DND-41 (cell line): ENCODE data around the gene MRFAP1.

Experiments used
- ATAC-seq: fragments of 200-7000 bp; cut with Tn5 transposase; 3 replicates; pipeline ENCODE4 v1.9.1; 2021; ENCODE audit warnings: low read depth; ENCODE audit not compliant: insufficient read depth
- DNase-seq: peaks from one replicate; pipeline ENCODE4 v3.0.0-alpha.2; 2020
- H2AFZ ChIP-seq: 2 replicates; pipeline ENCODE4 v1.6.0; 2012; ENCODE audit warnings: low read depth, low read length
- H3K27ac ChIP-seq: 2 replicates; pipeline ENCODE4 v1.5.1; 2012; ENCODE audit warnings: low read length, inconsistent platforms
- H3K27me3 ChIP-seq: fragments of 200-600 bp; sonication (generic); 2 replicates; pipeline ENCODE4 v1.6.0; 2012; ENCODE audit warnings: low read length, mild to moderate bottlenecking, inconsistent platforms; ENCODE audit not compliant: insufficient read depth, poor library complexity
- H3K36me3 ChIP-seq: 2 replicates; pipeline ENCODE4 v1.5.1; 2012; ENCODE audit warnings: low read length, inconsistent platforms; ENCODE audit not compliant: insufficient read depth
- H3K4me1 ChIP-seq: 2 replicates; pipeline ENCODE4 v1.5.1; 2012; ENCODE audit warnings: mild to moderate bottlenecking, low read length; ENCODE audit not compliant: insufficient read depth
- H3K4me2 ChIP-seq: 2 replicates; pipeline ENCODE4 v1.6.0; 2012; ENCODE audit warnings: mild to moderate bottlenecking, moderate library complexity, low read length, inconsistent platforms; ENCODE audit not compliant: insufficient read depth
- H3K4me3 ChIP-seq, 2 experiments: fragments of 200-600 bp in 1 of 2; shearing (Covaris generic) in 1 of 2; 2 replicates each; pipeline ENCODE4 v1.5.1; 2012 to 2016; ENCODE audit warnings: inconsistent platforms in 2 of 2, low read length in 2 of 2, mild to moderate bottlenecking in 2 of 2, low read depth in 1 of 2, moderate library complexity in 1 of 2
- H3K79me2 ChIP-seq: 2 replicates; pipeline ENCODE4 v1.6.0; 2012; ENCODE audit warnings: low read length, inconsistent platforms; ENCODE audit not compliant: insufficient read depth
- H3K9ac ChIP-seq: 2 replicates; pipeline ENCODE4 v1.6.0; 2012; ENCODE audit warnings: low read depth, mild to moderate bottlenecking, inconsistent platforms, low read length, moderate library complexity
- H3K9me3 ChIP-seq: 2 replicates; pipeline ENCODE4 v1.5.1; 2012; ENCODE audit warnings: low read length, moderate library complexity, mild to moderate bottlenecking, inconsistent platforms; ENCODE audit not compliant: insufficient read depth, severe bottlenecking
- H4K20me1 ChIP-seq: 2 replicates; pipeline ENCODE4 v1.6.0; 2012; ENCODE audit warnings: low read length; ENCODE audit not compliant: insufficient read depth
- EZH2 ChIP-seq: IDR thresholded peaks from 3 replicates; pipeline ENCODE4 v1.6.1; 2012; ENCODE audit warnings: borderline replicate concordance, low read depth, mild to moderate bottlenecking, moderate library complexity, low read length, inconsistent platforms; ENCODE audit not compliant: severe bottlenecking
- TF ChIP-seq, protein P1 (sequence below): IDR thresholded peaks from 2 replicates; pipeline ENCODE4 v1.5.1; 2012; ENCODE audit warnings: borderline replicate concordance, low read length, moderate library complexity, mild to moderate bottlenecking; ENCODE audit not compliant: poor library complexity, severe bottlenecking; ENCODE audit errors: extremely low read depth

MRFAP1 gene

DNA sequence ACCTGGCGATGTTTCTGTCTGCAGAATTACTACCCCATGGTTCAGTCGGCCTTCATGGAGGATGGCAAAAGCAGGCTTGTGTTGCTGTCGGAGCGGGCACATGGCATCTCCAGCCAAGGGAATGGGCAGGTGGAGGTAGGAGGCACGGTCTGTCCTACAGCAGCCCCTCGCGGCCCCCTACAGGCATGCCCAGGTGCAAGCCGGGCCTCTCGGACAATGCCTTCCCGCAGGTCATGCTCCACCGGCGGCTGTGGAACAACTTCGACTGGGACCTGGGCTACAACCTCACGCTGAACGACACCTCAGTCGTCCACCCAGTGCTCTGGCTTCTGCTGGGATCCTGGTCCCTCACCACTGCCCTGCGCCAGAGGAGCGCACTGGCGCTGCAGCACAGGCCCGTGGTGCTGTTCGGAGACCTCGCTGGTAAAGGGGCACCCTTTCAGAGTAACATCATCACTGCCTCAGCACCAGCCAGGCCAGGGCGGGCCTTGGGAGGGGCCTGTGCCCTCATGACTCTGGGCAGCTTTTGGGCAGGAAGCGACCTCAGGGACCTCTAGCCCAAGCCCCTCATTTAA lies 29.5 kb upstream of the MRFAP1 start:
- DNase-seq (no peak), ATAC-seq (no peak)
- H3K36me3 ChIP-seq, result peaks cover 75% of the 10 kb centered on the region
- H2AFZ ChIP-seq, result no peak overlapping the region
- no peak overlapping the region for H3K4me3 ChIP-seq
- H3K9ac ChIP-seq, result no peak overlapping the region
- H4K20me1 ChIP-seq, result no peaks in the 10 kb centered on the region; the same call in 1 of the 2 replicates
- TF ChIP-seq, protein P1, sequence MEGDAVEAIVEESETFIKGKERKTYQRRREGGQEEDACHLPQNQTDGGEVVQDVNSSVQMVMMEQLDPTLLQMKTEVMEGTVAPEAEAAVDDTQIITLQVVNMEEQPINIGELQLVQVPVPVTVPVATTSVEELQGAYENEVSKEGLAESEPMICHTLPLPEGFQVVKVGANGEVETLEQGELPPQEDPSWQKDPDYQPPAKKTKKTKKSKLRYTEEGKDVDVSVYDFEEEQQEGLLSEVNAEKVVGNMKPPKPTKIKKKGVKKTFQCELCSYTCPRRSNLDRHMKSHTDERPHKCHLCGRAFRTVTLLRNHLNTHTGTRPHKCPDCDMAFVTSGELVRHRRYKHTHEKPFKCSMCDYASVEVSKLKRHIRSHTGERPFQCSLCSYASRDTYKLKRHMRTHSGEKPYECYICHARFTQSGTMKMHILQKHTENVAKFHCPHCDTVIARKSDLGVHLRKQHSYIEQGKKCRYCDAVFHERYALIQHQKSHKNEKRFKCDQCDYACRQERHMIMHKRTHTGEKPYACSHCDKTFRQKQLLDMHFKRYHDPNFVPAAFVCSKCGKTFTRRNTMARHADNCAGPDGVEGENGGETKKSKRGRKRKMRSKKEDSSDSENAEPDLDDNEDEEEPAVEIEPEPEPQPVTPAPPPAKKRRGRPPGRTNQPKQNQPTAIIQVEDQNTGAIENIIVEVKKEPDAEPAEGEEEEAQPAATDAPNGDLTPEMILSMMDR, result no peak
- no peaks in the 10 kb centered on the region for H3K79me2 ChIP-seq
- H3K4me2 ChIP-seq, result no peak overlapping the region
- H3K27ac ChIP-seq, result no peak overlapping the region
- no peaks in the 10 kb centered on the region for H3K4me1 ChIP-seq
- no peaks in the 10 kb centered on the region for H3K27me3 ChIP-seq
- no peaks in the 10 kb centered on the region for H3K9me3 ChIP-seq

DNA sequence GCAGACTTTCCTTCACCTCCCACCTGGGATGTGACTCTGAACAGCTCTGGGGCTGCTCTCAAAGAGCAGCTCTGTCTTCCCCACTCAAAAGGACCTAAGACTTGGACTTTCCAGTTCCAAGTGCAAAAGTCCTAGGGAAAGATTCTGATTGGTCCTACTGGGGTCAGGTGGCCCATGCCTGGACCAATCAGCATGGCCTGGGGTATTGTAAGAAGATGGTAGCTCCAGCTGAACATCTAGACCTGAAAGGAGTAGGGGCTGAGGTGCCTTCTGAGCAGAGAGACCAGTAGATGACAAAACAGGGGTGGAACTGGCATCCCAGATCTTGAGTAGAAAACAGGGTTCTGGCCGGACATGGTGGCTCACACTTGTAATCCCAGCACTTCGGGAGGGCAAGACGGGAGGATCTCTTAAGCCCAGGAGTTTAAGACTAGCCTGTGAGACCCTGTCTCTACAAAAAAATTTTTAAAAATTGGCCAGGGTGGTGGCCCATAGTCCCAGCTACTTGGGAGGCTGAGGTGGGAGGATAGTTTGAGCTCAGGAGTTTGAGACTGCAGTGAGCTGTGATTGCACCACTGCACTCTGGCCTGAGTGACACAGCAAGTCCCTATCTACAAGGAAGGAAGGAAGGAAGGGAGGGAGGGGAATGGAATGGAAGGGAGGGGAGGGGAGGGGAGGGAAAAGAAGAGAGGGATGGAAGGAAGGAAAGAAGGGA lies 27.4 kb upstream of the MRFAP1 start:
- Histone ChIP-seq H3K79me2 (no peaks in the 10 kb centered on the region), H3K27me3 (no peaks in the 10 kb centered on the region), H3K9me3 (no peaks in the 10 kb centered on the region), H3K4me2 (no peak overlapping the region), H4K20me1 (no peaks in the 10 kb centered on the region; the same call in 1 of the 2 replicates), H3K9ac (no peak overlapping the region), H2AFZ (no peak overlapping the region), H3K4me3 (no peak overlapping the region), H3K36me3 (peaks cover 77% of the 10 kb centered on the region), H3K27ac (no peak overlapping the region), H3K4me1 (no peaks in the 10 kb centered on the region)
- TF ChIP-seq EZH2, result no peak
- TF ChIP-seq, protein P1, result no peak
- DNase-seq (no peak), ATAC-seq (no peak; the same call in 2 of the 3 replicates)

DNA sequence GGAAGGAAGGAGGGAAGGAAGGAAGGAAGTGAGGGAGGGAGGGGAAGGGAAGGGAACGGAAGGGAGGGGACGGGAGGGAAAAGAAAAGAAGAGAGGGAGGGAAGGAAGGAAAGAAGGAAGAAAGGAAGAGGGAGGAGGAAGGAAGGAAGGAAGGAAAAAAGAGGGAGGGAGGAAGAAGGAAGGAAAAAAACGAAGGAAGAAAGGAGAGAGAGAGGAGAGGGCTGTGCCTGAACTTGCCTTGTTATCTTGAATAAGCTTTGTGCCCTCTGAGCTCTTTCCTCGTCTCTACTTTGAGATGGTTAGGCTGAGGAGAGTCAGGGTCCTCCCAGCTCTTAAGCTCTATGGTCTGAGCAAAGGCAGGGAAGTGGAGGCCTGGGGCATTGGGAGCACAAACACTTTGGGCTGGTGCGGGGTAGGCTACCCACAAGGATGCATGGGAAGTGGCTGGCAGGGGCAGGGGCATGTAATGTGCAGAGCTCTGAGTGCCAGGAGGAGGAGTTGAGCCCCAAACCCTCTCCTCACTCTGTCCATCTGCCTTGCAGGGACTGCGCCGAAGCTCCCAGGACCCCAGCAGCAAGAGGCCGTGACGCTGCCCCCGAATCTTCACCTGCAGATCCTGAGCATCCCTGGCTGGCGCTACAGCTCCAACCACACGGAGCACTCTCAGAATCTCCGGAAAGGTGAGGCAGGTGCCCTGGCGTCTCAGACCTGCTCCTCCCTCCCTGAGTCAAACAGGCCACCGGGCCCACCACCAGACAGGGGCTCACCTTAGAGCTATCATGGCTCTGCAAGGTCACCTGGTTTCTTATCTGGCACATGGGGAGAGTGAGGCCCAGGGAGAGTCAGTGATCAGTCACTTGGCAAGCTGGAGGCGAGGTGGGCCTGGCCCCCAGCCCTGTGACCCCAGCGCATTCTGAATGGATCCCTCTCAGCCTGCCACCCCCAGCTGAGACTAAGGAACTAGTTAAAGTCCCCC lies 26.5 kb upstream of the MRFAP1 start:
- H4K20me1 ChIP-seq, result peaks cover 3% of the 10 kb centered on the region
- no peak for TF ChIP-seq EZH2
- TF ChIP-seq, protein P1, result no peak
- no peaks in the 10 kb centered on the region for H3K79me2 ChIP-seq
- no peak overlapping the region for H3K4me3 ChIP-seq
- ATAC-seq, result no peak
- no peaks in the 10 kb centered on the region for H3K4me1 ChIP-seq
- H3K27ac ChIP-seq, result no peak overlapping the region
- H3K36me3 ChIP-seq, result peaks cover 77% of the 10 kb centered on the region
- DNase-seq, result no peak
- H3K27me3 ChIP-seq, result no peaks in the 10 kb centered on the region
- H3K9me3 ChIP-seq, result no peaks in the 10 kb centered on the region
- H3K4me2 ChIP-seq, result no peak overlapping the region
- no peak overlapping the region for H2AFZ ChIP-seq
- no peak overlapping the region for H3K9ac ChIP-seq
